Erythroblast (primary cell): ENCODE data around the gene CHN1.

Experiments
- GATA1 ChIP-seq: IDR thresholded peaks from 2 replicates; pipeline ENCODE4 v1.6.1; 2011; ENCODE audit warnings: low read depth, mild to moderate bottlenecking, control low read depth, low read length, moderate library complexity
- POLR2A ChIP-seq: IDR thresholded peaks from 2 replicates; pipeline ENCODE4 v1.6.1; 2011; ENCODE audit warnings: mild to moderate bottlenecking, low read length

DNA sequence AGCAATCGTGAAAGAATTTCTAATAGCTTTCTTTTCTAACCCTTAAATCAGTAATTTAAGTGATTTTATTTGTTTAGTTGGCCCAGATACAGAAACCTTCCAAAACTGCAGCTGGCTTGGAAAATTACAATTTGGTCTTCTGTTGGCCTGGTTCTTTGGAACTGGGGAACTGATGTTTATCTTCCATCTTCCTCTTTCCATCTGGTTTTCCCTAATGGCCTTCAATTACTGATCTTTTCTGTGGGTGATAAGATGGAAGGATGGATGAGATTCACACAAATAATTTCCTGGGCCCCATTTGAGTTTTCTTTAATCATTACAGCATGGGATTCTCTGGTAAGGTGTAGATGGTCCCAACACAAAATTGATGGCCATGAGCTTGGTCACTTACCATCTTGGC lies 134.4 kb downstream of the CHN1 start:
- TF ChIP-seq POLR2A (no peak), GATA1 (no peak)
